GM12878 (cell line): ENCODE measurements around the gene PAX4. TPM values are rescaled to one million over a fixed set of nuclear protein-coding genes. Genes with fewer than 3 reads are reported as not detected.

Experiments used
- ATAC-seq: fragments of 200-7000 bp; cut with Tn5 transposase; 3 replicates; pipeline ENCODE4 v1.9.1; 2020; ENCODE audit warnings: mild to moderate bottlenecking, moderate library complexity
- BruUV-seq: library from RNA; stranded (reverse); fragments of 400-500 nt; replicated peaks from 2 replicates; lab custom pipeline; 2021; lab: Mats Ljungman, UMichigan
- CTCF ChIA-PET: fragments of 300-600 bp; sonication (Branson Sonifier 250); formaldehyde crosslinking; extraction: SDS; loops from one replicate; lab custom pipeline; 2021; ENCODE audit warnings: inconsistent platforms; lab: Yijun Ruan, JAX
- POLR2A ChIA-PET: fragments of 350-600 bp; formaldehyde crosslinking; extraction: SDS; loops from one replicate; lab custom pipeline; 2021; ENCODE audit warnings: inconsistent platforms; lab: Charles Lee
- RAD21 ChIA-PET: fragments of 300-600 bp; sonication (Branson Sonifier 250); formaldehyde crosslinking; loops from one replicate; lab custom pipeline; 2023; ENCODE audit warnings: antibody characterized with exemption; ENCODE audit not compliant: unreplicated experiment; lab: Charles Lee
- SMC1A ChIA-PET: fragments of 300-600 bp; sonication (Branson Sonifier 250); formaldehyde crosslinking; loops from one replicate; lab custom pipeline; 2023; ENCODE audit not compliant: unreplicated experiment, uncharacterized antibody; lab: Charles Lee
- DNase-seq: peaks from one replicate; pipeline ENCODE4 v3.0.0-alpha.2; 2011; ENCODE audit warnings: low read depth, low spot score
- FAIRE-seq: peaks from 3 replicates; lab custom pipeline; 2011; peaks lifted over from hg19 to GRCh38; lab: Jason Lieb, UNC
- H2AFZ ChIP-seq: 2 replicates; pipeline ENCODE4 v1.6.0; 2011; ENCODE audit warnings: low read depth, low read length, control low read depth; ENCODE audit not compliant: control insufficient read depth
- H3K27ac ChIP-seq: 2 replicates; pipeline ENCODE4 v1.5.1; 2011; ENCODE audit warnings: control low read depth; ENCODE audit not compliant: control insufficient read depth, insufficient read depth
- H3K27me3 ChIP-seq, 2 experiments: replicated peaks in 1 of 2; 2 replicates each; pipeline versions ENCODE4 v1.6.0 to v1.6.1; 2011; ENCODE audit warnings: low read length in 1 of 2; ENCODE audit not compliant: control insufficient read depth in 2 of 2, insufficient read depth in 2 of 2
- H3K36me3 ChIP-seq, 2 experiments: 2 replicates each; pipeline ENCODE4 v1.5.1; 2011; ENCODE audit warnings: low read length in 1 of 2; ENCODE audit not compliant: control insufficient read depth in 2 of 2, insufficient read depth in 2 of 2
- H3K4me1 ChIP-seq: 2 replicates; pipeline ENCODE4 v1.6.1; 2011; ENCODE audit warnings: mild to moderate bottlenecking, low read length, moderate library complexity, mixed read lengths; ENCODE audit not compliant: control insufficient read depth, insufficient read depth
- H3K4me2 ChIP-seq: 2 replicates; pipeline ENCODE4 v1.6.0; 2011; ENCODE audit warnings: control low read depth; ENCODE audit not compliant: control insufficient read depth, insufficient read depth
- H3K4me3 ChIP-seq: fragments of 200-600 bp; sonication (generic); 2 replicates; pipeline ENCODE4 v1.5.1; 2016
- H3K79me2 ChIP-seq: 2 replicates; pipeline ENCODE4 v1.6.0; 2011; ENCODE audit warnings: low read length; ENCODE audit not compliant: control insufficient read depth, insufficient read depth
- H3K9ac ChIP-seq: 2 replicates; pipeline ENCODE4 v1.8.0; 2011; ENCODE audit warnings: low read length, control low read depth, mixed read lengths; ENCODE audit not compliant: control insufficient read depth, insufficient read depth
- H3K9me3 ChIP-seq: replicated peaks from 3 replicates; pipeline ENCODE4 v1.5.1; 2011; ENCODE audit warnings: mild to moderate bottlenecking, low read length; ENCODE audit not compliant: control insufficient read depth, insufficient read depth
- H4K20me1 ChIP-seq: 2 replicates; pipeline ENCODE4 v1.6.0; 2011; ENCODE audit not compliant: control insufficient read depth, insufficient read depth
- FOXM1 ChIP-seq: IDR thresholded peaks from 2 replicates; pipeline ENCODE4 v1.6.1; 2012; ENCODE audit warnings: low read depth, mild to moderate bottlenecking, inconsistent platforms, low read length, moderate library complexity
- IKZF1 ChIP-seq: fragments of 450-650 bp; conservative IDR thresholded peaks from 2 replicates; pipeline ENCODE4 v1.6.1; 2017; ENCODE audit warnings: antibody characterized with exemption, mild to moderate bottlenecking
- JUNB ChIP-seq: IDR thresholded peaks from 2 replicates; pipeline ENCODE4 v1.6.1; 2016; ENCODE audit warnings: antibody characterized with exemption, mild to moderate bottlenecking
- LARP7 ChIP-seq: fragments of 450-650 bp; IDR thresholded peaks from 2 replicates; pipeline ENCODE4 v1.6.1; 2017; ENCODE audit warnings: mild to moderate bottlenecking
- RFX5 ChIP-seq: IDR thresholded peaks from 2 replicates; pipeline ENCODE4 v1.6.1; 2011; ENCODE audit warnings: low read depth, low read length, improper control_type of control experiment
- SMAD1 ChIP-seq: fragments of 450-650 bp; IDR thresholded peaks from 2 replicates; pipeline ENCODE4 v1.6.1; 2018; ENCODE audit warnings: mild to moderate bottlenecking, low read depth; ENCODE audit not compliant: partially characterized antibody
- TCF12 ChIP-seq: IDR thresholded peaks from 2 replicates; pipeline ENCODE4 v1.6.1; 2011; ENCODE audit warnings: low read depth, mild to moderate bottlenecking, low read length
- TCF3 ChIP-seq: IDR thresholded peaks from 2 replicates; pipeline ENCODE4 v1.6.1; 2012; ENCODE audit warnings: low read depth, mild to moderate bottlenecking, low read length, borderline replicate concordance; ENCODE audit not compliant: insufficient read depth
- ZBED1 ChIP-seq: IDR thresholded peaks from 2 replicates; pipeline ENCODE4 v1.6.1; 2016; ENCODE audit warnings: borderline replicate concordance
- ZNF207 ChIP-seq: fragments of 450-650 bp; IDR thresholded peaks from 2 replicates; pipeline ENCODE4 v1.6.1; 2014; ENCODE audit warnings: antibody characterized with exemption, mild to moderate bottlenecking, borderline replicate concordance
- WGBS: methylation state at CpG from one replicate; pipeline ENCODE4 v1.1.6; 2016; ENCODE audit warnings: low lambda C conversion rate; ENCODE audit not compliant: insufficient replicate concordance, insufficient coverage; ENCODE audit errors: missing lambda C conversion rate; 5-methylcytosine and 5-hydroxymethylcytosine counted together
- in situ Hi-C: fragments of 300-500 bp; cut with MboI; formaldehyde crosslinking; loops from 9 replicates; pipeline ENCODE4 v1.14.3; 2018; ENCODE audit warnings: mixed read lengths
- intact Hi-C: fragments of 100-400 bp; cut with micrococcal nuclease; formaldehyde crosslinking; loops from one replicate; pipeline ENCODE4 v1.14.2; 2022; ENCODE audit not compliant: unreplicated experiment
- polyA plus RNA-seq, 11 experiments: library from polyadenylated mRNA; depleted of rRNA in 4 of 11; unstranded in 6 of 11; stranded (reverse) in 5 of 11; fragments of >200 nt; fragmentation: Nextera tagmentation in 4 of 11; fragmentation: Illumina TruSeq in 1 of 11; extraction: Ambion mirVana in 4 of 11; extraction: Trizol in 1 of 11; gene quantifications; 1 replicate in 1 of 11; 2 replicates in 10 of 11; pipeline versions ENCODE4 v1.2.1 to v1.2.3, GENCODE V29; 2011 to 2016; ENCODE audit warnings: inconsistent platforms in 2 of 11, missing spikeins in 2 of 11, low read depth in 1 of 11
- total RNA-seq, 4 experiments: library from RNA; depleted of rRNA in 3 of 4; stranded (reverse); fragments of >200 nt in 3 of 4; fragmentation: Illumina TruSeq in 1 of 4; extraction: Trizol in 1 of 4; gene quantifications; 2 replicates each; pipeline versions ENCODE4 v1.2.1 to v1.2.3, GENCODE V29; 2013 to 2021
- TF ChIP-seq, protein P1 (sequence below): fragments of 450-650 bp; IDR thresholded peaks from 2 replicates; pipeline ENCODE4 v1.6.1; 2018; ENCODE audit warnings: borderline replicate concordance, mild to moderate bottlenecking; ENCODE audit not compliant: partially characterized antibody
- TF ChIP-seq, protein P2 (sequence below): fragments of 150-350 bp; IDR thresholded peaks from 2 replicates; pipeline ENCODE4 v1.6.1; 2016; ENCODE audit warnings: low read depth, low read length
- TF ChIP-seq, protein P3 (sequence below): fragments of 450-650 bp; IDR thresholded peaks from 2 replicates; pipeline ENCODE4 v1.6.1; 2018; ENCODE audit warnings: mild to moderate bottlenecking, low read depth, moderate library complexity; ENCODE audit not compliant: partially characterized antibody

Gene PAX4
- total and polyA plus RNA-seq, 10 of the 15 experiments (the other 5 are each of a cell fraction or from before 2014, with no cell fraction given), result 0.27 TPM; not detected in 9

DNA sequence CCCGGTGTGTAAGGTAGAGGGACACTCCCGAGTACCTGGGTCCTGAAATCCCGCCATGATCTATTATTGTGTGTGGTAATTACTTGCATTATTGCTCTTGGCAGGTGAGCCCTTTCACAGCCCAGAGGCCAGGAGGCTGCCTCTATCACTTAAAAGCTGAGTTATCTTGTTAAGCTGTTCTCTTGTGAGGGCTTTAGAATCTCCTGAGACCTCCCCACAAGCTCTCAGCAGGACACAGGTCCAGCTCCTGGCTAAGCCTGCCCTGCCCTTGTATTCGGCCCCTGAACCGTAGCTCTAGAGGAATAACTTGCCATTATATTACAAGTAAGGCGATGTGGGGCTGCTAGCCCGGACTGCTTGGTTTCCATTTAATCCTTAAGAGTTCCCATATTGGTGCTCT lies 48.0 kb upstream of the PAX4 start:
- Histone ChIP-seq H3K9ac (no peak overlapping the region), H3K27me3 (no peaks in the 10 kb centered on the region), H3K4me3 (no peak overlapping the region), H3K79me2 (peaks cover 91% of the 10 kb centered on the region), H3K4me2 (no peak overlapping the region), H3K36me3 (peaks cover 3 to 28% of the 10 kb centered on the region in 2 experiments), H3K9me3 (no peaks in the 10 kb centered on the region), H2AFZ (no peak overlapping the region), H4K20me1 (peaks cover 9% of the 10 kb centered on the region), H3K27ac (no peak overlapping the region), H3K4me1 (no peaks in the 10 kb centered on the region)
- intact Hi-C loops, result no loop called here
- ChIA-PET POLR2A (interaction anchor here (1.1 to 1.4 kb wide), 3 partner anchors 10 to 80 kb away, joined by 3 to 5 read pairs (median 5); partner anchors contain the start of gene GCC1), CTCF (interaction anchor here (1.0 kb wide), 2 partner anchors 11 to 42 kb away, joined by 4 to 5 read pairs; no protein-coding TSS in a partner anchor), SMC1A (interaction anchor here (0.9 to 1.2 kb wide), 4 partner anchors 9 to 543 kb away, joined by 3 to 4 read pairs (median 4); no protein-coding TSS in a partner anchor), RAD21 (interaction anchor here (0.9 kb wide), 1 partner anchor 13 kb away, joined by 3 read pairs; no protein-coding TSS in a partner anchor)
- no TSS peak for BruUV-seq
- 87% methylated on average over 7 of the region's 7 CpGs for WGBS
- DNase-seq (no peak), ATAC-seq (no peak), FAIRE-seq (no peak)
- in situ Hi-C loops, result no loop called here
- TF ChIP-seq TCF3, result no peak
- no peak for TF ChIP-seq RFX5
- no peak for TF ChIP-seq TCF12
- TF ChIP-seq ZNF207, result no peak
- TF ChIP-seq, protein P1, sequence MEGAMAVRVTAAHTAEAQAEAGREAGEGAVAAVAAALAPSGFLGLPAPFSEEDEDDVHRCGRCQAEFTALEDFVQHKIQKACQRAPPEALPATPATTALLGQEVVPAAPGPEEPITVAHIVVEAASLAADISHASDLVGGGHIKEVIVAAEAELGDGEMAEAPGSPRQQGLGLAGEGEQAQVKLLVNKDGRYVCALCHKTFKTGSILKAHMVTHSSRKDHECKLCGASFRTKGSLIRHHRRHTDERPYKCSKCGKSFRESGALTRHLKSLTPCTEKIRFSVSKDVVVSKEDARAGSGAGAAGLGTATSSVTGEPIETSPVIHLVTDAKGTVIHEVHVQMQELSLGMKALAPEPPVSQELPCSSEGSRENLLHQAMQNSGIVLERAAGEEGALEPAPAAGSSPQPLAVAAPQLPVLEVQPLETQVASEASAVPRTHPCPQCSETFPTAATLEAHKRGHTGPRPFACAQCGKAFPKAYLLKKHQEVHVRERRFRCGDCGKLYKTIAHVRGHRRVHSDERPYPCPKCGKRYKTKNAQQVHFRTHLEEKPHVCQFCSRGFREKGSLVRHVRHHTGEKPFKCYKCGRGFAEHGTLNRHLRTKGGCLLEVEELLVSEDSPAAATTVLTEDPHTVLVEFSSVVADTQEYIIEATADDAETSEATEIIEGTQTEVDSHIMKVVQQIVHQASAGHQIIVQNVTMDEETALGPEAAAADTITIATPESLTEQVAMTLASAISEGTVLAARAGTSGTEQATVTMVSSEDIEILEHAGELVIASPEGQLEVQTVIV, result no peak
- TF ChIP-seq ZBED1, result no peak
- no peak for TF ChIP-seq JUNB
- TF ChIP-seq FOXM1, result no peak
- TF ChIP-seq, protein P2, sequence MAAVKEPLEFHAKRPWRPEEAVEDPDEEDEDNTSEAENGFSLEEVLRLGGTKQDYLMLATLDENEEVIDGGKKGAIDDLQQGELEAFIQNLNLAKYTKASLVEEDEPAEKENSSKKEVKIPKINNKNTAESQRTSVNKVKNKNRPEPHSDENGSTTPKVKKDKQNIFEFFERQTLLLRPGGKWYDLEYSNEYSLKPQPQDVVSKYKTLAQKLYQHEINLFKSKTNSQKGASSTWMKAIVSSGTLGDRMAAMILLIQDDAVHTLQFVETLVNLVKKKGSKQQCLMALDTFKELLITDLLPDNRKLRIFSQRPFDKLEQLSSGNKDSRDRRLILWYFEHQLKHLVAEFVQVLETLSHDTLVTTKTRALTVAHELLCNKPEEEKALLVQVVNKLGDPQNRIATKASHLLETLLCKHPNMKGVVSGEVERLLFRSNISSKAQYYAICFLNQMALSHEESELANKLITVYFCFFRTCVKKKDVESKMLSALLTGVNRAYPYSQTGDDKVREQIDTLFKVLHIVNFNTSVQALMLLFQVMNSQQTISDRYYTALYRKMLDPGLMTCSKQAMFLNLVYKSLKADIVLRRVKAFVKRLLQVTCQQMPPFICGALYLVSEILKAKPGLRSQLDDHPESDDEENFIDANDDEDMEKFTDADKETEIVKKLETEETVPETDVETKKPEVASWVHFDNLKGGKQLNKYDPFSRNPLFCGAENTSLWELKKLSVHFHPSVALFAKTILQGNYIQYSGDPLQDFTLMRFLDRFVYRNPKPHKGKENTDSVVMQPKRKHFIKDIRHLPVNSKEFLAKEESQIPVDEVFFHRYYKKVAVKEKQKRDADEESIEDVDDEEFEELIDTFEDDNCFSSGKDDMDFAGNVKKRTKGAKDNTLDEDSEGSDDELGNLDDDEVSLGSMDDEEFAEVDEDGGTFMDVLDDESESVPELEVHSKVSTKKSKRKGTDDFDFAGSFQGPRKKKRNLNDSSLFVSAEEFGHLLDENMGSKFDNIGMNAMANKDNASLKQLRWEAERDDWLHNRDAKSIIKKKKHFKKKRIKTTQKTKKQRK, result no peak
- TF ChIP-seq, protein P3, sequence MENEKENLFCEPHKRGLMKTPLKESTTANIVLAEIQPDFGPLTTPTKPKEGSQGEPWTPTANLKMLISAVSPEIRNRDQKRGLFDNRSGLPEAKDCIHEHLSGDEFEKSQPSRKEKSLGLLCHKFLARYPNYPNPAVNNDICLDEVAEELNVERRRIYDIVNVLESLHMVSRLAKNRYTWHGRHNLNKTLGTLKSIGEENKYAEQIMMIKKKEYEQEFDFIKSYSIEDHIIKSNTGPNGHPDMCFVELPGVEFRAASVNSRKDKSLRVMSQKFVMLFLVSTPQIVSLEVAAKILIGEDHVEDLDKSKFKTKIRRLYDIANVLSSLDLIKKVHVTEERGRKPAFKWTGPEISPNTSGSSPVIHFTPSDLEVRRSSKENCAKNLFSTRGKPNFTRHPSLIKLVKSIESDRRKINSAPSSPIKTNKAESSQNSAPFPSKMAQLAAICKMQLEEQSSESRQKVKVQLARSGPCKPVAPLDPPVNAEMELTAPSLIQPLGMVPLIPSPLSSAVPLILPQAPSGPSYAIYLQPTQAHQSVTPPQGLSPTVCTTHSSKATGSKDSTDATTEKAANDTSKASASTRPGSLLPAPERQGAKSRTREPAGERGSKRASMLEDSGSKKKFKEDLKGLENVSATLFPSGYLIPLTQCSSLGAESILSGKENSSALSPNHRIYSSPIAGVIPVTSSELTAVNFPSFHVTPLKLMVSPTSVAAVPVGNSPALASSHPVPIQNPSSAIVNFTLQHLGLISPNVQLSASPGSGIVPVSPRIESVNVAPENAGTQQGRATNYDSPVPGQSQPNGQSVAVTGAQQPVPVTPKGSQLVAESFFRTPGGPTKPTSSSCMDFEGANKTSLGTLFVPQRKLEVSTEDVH, result no peak
- TF ChIP-seq IKZF1, result no peak
- no peak for TF ChIP-seq LARP7
- TF ChIP-seq SMAD1, result no peak
